Large intestine (tissue), 3 donors: Measurements from ENCODE around the gene C5AR1. TPM values are rescaled to one million over a fixed set of nuclear protein-coding genes. Genes with fewer than 3 reads are reported as not detected.
"Not testable (repeated sequence)": the region's sequence is repeated elsewhere in the genome, so short reads cannot be mapped to it uniquely, and the experiment has no call there.

ENCODE experiments used
- DNase-seq, 2 donors: peaks; one replicate each; pipeline versions ENCODE4 v3.0.0 to v3.0.0-alpha.2; 2013
- H3K27ac ChIP-seq: one replicate; pipeline ENCODE4 v1.5.1; 2013; ENCODE audit warnings: low read length
- H3K27me3 ChIP-seq: 2 replicates; pipeline ENCODE4 v1.6.1; 2013; ENCODE audit warnings: low read length; ENCODE audit not compliant: control insufficient read depth, insufficient read depth
- H3K36me3 ChIP-seq: 2 replicates; pipeline ENCODE4 v1.6.1; 2013; ENCODE audit warnings: low read length; ENCODE audit not compliant: control insufficient read depth, insufficient read depth
- H3K4me1 ChIP-seq: one replicate; pipeline ENCODE4 v1.6.1; 2013; ENCODE audit warnings: low read length; ENCODE audit not compliant: control insufficient read depth, insufficient read depth
- H3K4me3 ChIP-seq: one replicate; pipeline ENCODE4 v1.5.1; 2013; ENCODE audit warnings: low read length
- H3K9me3 ChIP-seq: one replicate; pipeline ENCODE4 v1.6.1; 2013; ENCODE audit warnings: mild to moderate bottlenecking, low read depth, low read length, moderate library complexity; ENCODE audit not compliant: control insufficient read depth
- whole genome bisulfite sequencing: methylation state at CpG from one replicate; pipeline ENCODE4 v1.1.5; 2013; ENCODE audit warnings: low lambda C conversion rate; ENCODE audit not compliant: insufficient coverage; 5-methylcytosine and 5-hydroxymethylcytosine counted together
- polyA plus RNA-seq: library from polyadenylated mRNA; unstranded; fragments of 120-200 nt; gene quantifications from one replicate; pipeline ENCODE4 v1.2.1, GENCODE V29; 2013

C5AR1 gene
- polyA plus RNA-seq, 1 donor: 2.0 TPM

- Histone ChIP-seq H3K36me3 (peaks cover 62% of the 10 kb centered on the region), H3K27ac (no peak overlapping the region), H3K4me1 (no peaks in the 10 kb centered on the region), H3K27me3 (no peaks in the 10 kb centered on the region), H3K4me3 (no peak overlapping the region), H3K9me3 (no peaks in the 10 kb centered on the region)
- no peak for DNase-seq
- WGBS: 93% methylated on average over 3 of the region's 13 CpGs
Observed at GRCh38 chr19:47363758-47364531, 54.3 kb downstream of the C5AR1 start.

- H3K4me1 ChIP-seq, H3K27me3 ChIP-seq, DNase-seq, H3K4me3 ChIP-seq, H3K9me3 ChIP-seq, H3K27ac ChIP-seq: not testable (repeated sequence)
- WGBS: no CpG with 5 or more reads among the region's 10 CpGs
- H3K36me3 ChIP-seq: peaks cover 63% of the 10 kb centered on the region
Observed at GRCh38 chr19:47365455-47365854, 55.8 kb downstream of the C5AR1 start.

- no peaks in the 10 kb centered on the region for H3K27me3 ChIP-seq
- H3K4me1 ChIP-seq: no peaks in the 10 kb centered on the region
- peaks cover 66% of the 10 kb centered on the region for H3K36me3 ChIP-seq
- no peaks in the 10 kb centered on the region for H3K9me3 ChIP-seq
- H3K27ac ChIP-seq: no peak overlapping the region
- no peak overlapping the region for H3K4me3 ChIP-seq
- 70% methylated on average over 3 of the region's 10 CpGs for WGBS
- DNase-seq: no peak
Observed at GRCh38 chr19:47370045-47370611, 60.5 kb downstream of the C5AR1 start.

- H3K9me3 ChIP-seq: no peaks in the 10 kb centered on the region
- H3K36me3 ChIP-seq: peaks cover 78% of the 10 kb centered on the region
- no peak overlapping the region for H3K4me3 ChIP-seq
- no CpG with 5 or more reads among the region's 9 CpGs for WGBS
- no peaks in the 10 kb centered on the region for H3K4me1 ChIP-seq
- no peak overlapping the region for H3K27ac ChIP-seq
- no peak for DNase-seq
- H3K27me3 ChIP-seq: no peaks in the 10 kb centered on the region
Observed at GRCh38 chr19:47371261-47371660, 61.6 kb downstream of the C5AR1 start.

Other genes starting within 250 kb of the C5AR1 start
- gene ZC3H4, start 196.1 kb upstream of the C5AR1 start, polyA plus RNA-seq: 27.4 TPM
- 61.0 TPM for gene SAE1, start 179.0 kb upstream of the C5AR1 start, polyA plus RNA-seq
- 2.1 TPM for gene BBC3, start 78.7 kb upstream of the C5AR1 start, polyA plus RNA-seq
- 23.2 TPM for gene CCDC9, start 53.3 kb upstream of the C5AR1 start, polyA plus RNA-seq
- gene INAFM1, start 35.0 kb upstream of the C5AR1 start, polyA plus RNA-seq: 9.2 TPM
- 0.25 TPM for gene C5AR2, start 22.3 kb downstream of the C5AR1 start, polyA plus RNA-seq
- gene DHX34, start 39.5 kb downstream of the C5AR1 start, polyA plus RNA-seq: 13.6 TPM
- 19.7 TPM for gene MEIS3, start 109.7 kb downstream of the C5AR1 start, polyA plus RNA-seq
- gene SLC8A2, start 162.0 kb downstream of the C5AR1 start, polyA plus RNA-seq: 0.54 TPM
- 9.4 TPM for gene KPTN, start 174.4 kb downstream of the C5AR1 start, polyA plus RNA-seq
- gene NAPA, start 205.2 kb downstream of the C5AR1 start, polyA plus RNA-seq: 87.9 TPM